Thymus (tissue), 11 donors: ENCODE data around the gene ARF4. TPM values are rescaled to one million over a fixed set of nuclear protein-coding genes. Genes with fewer than 3 reads are reported as not detected.

Experiments
- DNase-seq, 9 donors: peaks; one replicate each; pipeline ENCODE4 v3.0.0-alpha.2; 2013; ENCODE audit warnings: low spot score in 9 of 9, low read depth in 6 of 9, missing footprints in 1 of 9
- H3K27ac ChIP-seq, 2 donors: one replicate each; pipeline ENCODE4 v1.5.1; 2013; ENCODE audit warnings: control low read depth in 1 of 2, low read depth in 1 of 2, low read length in 1 of 2, mild to moderate bottlenecking in 1 of 2, moderate library complexity in 1 of 2
- H3K27me3 ChIP-seq, 2 donors: one replicate each; pipeline ENCODE4 v1.5.1; 2013; ENCODE audit warnings: low read length in 1 of 2; ENCODE audit not compliant: control insufficient read depth in 2 of 2, insufficient read depth in 1 of 2
- H3K36me3 ChIP-seq, 2 donors: one replicate each; pipeline ENCODE4 v1.5.1; 2013; ENCODE audit warnings: low read length in 1 of 2, mild to moderate bottlenecking in 1 of 2, moderate library complexity in 1 of 2; ENCODE audit not compliant: control insufficient read depth in 2 of 2, insufficient read depth in 2 of 2
- H3K4me1 ChIP-seq, 2 donors: one replicate each; pipeline ENCODE4 v1.5.1; 2013; ENCODE audit warnings: low read length in 2 of 2; ENCODE audit not compliant: control insufficient read depth in 2 of 2, insufficient read depth in 2 of 2
- H3K4me3 ChIP-seq, 2 donors: one replicate each; pipeline ENCODE4 v1.5.1; 2013; ENCODE audit warnings: low read length in 2 of 2, control low read depth in 1 of 2, mild to moderate bottlenecking in 1 of 2
- H3K9me3 ChIP-seq, 2 donors: one replicate each; pipeline ENCODE4 v1.5.1; 2013; ENCODE audit warnings: low read length in 1 of 2, mild to moderate bottlenecking in 1 of 2; ENCODE audit not compliant: control insufficient read depth in 2 of 2, insufficient read depth in 1 of 2
- WGBS: extraction: QIAGEN DNeasy Blood & Tissue Kit; methylation state at CpG from one replicate; pipeline ENCODE4 v1.1.7; 2013; 5-methylcytosine and 5-hydroxymethylcytosine counted together
- polyA plus RNA-seq: library from polyadenylated mRNA; stranded (reverse); fragments of 200-250 nt; gene quantifications from one replicate; pipeline ENCODE4 v1.2.3, GENCODE V29; 2013
- total RNA-seq: library from RNA; stranded (reverse); fragments of 120-200 nt; gene quantifications from one replicate; pipeline ENCODE4 v1.2.4, GENCODE V29; 2013
- donor health status: healthy.

ARF4 gene
- total and polyA plus RNA-seq, 2 donors: 43.4 to 152 TPM

GRCh38 chr3:57545636-57546268 is 51.4 kb downstream of the ARF4 start:
- peaks cover 0 to 4% of the 10 kb centered on the region in 2 donors for H3K4me1 ChIP-seq
- 97% methylated on average over 7 of the region's 7 CpGs for WGBS
- H3K9me3 ChIP-seq: no peaks in the 10 kb centered on the region
- no peak overlapping the region for H3K4me3 ChIP-seq
- no peak for DNase-seq
- peaks cover 0 to 3% of the 10 kb centered on the region in 2 donors for H3K27me3 ChIP-seq
- no peak overlapping the region for H3K27ac ChIP-seq
- no peaks in the 10 kb centered on the region for H3K36me3 ChIP-seq

GRCh38 chr3:57544181-57545125 is 52.7 kb downstream of the ARF4 start, which contains the start of gene DNAH12:
Gene DNAH12 (minus strand): TSS chr3:57544344. CDS start chr3:57542870, 1,474 bp downstream.
- 15% methylated on average over 20 of the region's 20 CpGs for WGBS
- Histone ChIP-seq H3K27ac (no peak within 1 kb of the TSS), H3K36me3 (no peaks in the 10 kb centered on the region), H3K4me1 (peaks cover 0 to 4% of the 10 kb centered on the region in 2 donors), H3K4me3 (no peak within 1 kb of the TSS), H3K27me3 (peaks cover 0 to 3% of the 10 kb centered on the region in 2 donors), H3K9me3 (no peaks in the 10 kb centered on the region)
- DNase-seq: peak in 4 of 9 donors; percentile 5 to 48 (median 19)

- DNase-seq: no peak
- Histone ChIP-seq H3K4me1 (no peaks in the 10 kb centered on the region), H3K27me3 (no peaks in the 10 kb centered on the region), H3K4me3 (no peak overlapping the region), H3K36me3 (no peaks in the 10 kb centered on the region), H3K27ac (no peak overlapping the region), H3K9me3 (no peaks in the 10 kb centered on the region)
- 98% methylated on average over 3 of the region's 3 CpGs for WGBS
Observed at GRCh38 chr3:57538465-57538864, 58.7 kb downstream of the ARF4 start.

GRCh38 chr3:57530071-57530608 is 67.0 kb downstream of the ARF4 start:
- Histone ChIP-seq H3K4me3 (no peak overlapping the region), H3K4me1 (no peaks in the 10 kb centered on the region), H3K36me3 (no peaks in the 10 kb centered on the region), H3K27me3 (no peaks in the 10 kb centered on the region), H3K9me3 (no peaks in the 10 kb centered on the region), H3K27ac (no peak overlapping the region)
- no peak for DNase-seq

Other genes starting within 250 kb of the ARF4 start
- 0.14 TPM for gene DNAH12, start 53.0 kb downstream of the ARF4 start, total RNA-seq
- gene DNAH12, start 53.0 kb downstream of the ARF4 start, polyA plus RNA-seq: 1.2 TPM
- gene PDE12, start 41.1 kb downstream of the ARF4 start, total RNA-seq: 9.5 TPM
- 5.7 TPM for gene PDE12, start 41.1 kb downstream of the ARF4 start, polyA plus RNA-seq
- gene DENND6A, start 95.7 kb upstream of the ARF4 start, total RNA-seq: 17.4 TPM
- gene DENND6A, start 95.7 kb upstream of the ARF4 start, polyA plus RNA-seq: 23.3 TPM
- 25.8 TPM for gene SLMAP, start 159.0 kb upstream of the ARF4 start, total RNA-seq
- 36.3 TPM for gene SLMAP, start 159.0 kb upstream of the ARF4 start, polyA plus RNA-seq